ENCODE data around the gene EVX2.

GRCh38 chr2:176115883-176116813 is 32.4 kb upstream of the EVX2 start, which contains the start of gene HOXD10:
- no peak for TF ChIP-seq ZNF777 (tag by site-specific recombination; IDR thresholded peaks at IDR 0.05; ENCODE audit: borderline replicate concordance)
- TF ChIP-seq, protein P1, sequence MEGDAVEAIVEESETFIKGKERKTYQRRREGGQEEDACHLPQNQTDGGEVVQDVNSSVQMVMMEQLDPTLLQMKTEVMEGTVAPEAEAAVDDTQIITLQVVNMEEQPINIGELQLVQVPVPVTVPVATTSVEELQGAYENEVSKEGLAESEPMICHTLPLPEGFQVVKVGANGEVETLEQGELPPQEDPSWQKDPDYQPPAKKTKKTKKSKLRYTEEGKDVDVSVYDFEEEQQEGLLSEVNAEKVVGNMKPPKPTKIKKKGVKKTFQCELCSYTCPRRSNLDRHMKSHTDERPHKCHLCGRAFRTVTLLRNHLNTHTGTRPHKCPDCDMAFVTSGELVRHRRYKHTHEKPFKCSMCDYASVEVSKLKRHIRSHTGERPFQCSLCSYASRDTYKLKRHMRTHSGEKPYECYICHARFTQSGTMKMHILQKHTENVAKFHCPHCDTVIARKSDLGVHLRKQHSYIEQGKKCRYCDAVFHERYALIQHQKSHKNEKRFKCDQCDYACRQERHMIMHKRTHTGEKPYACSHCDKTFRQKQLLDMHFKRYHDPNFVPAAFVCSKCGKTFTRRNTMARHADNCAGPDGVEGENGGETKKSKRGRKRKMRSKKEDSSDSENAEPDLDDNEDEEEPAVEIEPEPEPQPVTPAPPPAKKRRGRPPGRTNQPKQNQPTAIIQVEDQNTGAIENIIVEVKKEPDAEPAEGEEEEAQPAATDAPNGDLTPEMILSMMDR (tag by site-specific recombination; IDR thresholded peaks at IDR 0.05) = no peak
